HL-60 (cell line): ENCODE data around the gene ATPAF1.

Experiments
- DNase-seq, 2 experiments: peaks; one replicate each; pipeline ENCODE4 v3.0.0-alpha.2; 2010 to 2020; ENCODE audit warnings: low read depth in 1 of 2, low spot score in 1 of 2
- H3K27ac ChIP-seq: fragments of 250-450 bp; sonication (Bioruptor Pico); replicated peaks from 2 replicates; pipeline ENCODE4 v1.5.1; 2020; ENCODE audit warnings: mild to moderate bottlenecking, moderate library complexity
- H3K27me3 ChIP-seq: fragments of 250-450 bp; sonication (Bioruptor Pico); 2 replicates; pipeline ENCODE4 v1.5.1; 2021; ENCODE audit warnings: mild to moderate bottlenecking, moderate library complexity; ENCODE audit not compliant: insufficient read depth, poor library complexity, severe bottlenecking
- H3K4me3 ChIP-seq: replicated peaks from 2 replicates; pipeline ENCODE4 v1.5.1; 2011; ENCODE audit warnings: mild to moderate bottlenecking, control low read depth, low read length; ENCODE audit not compliant: insufficient read depth
- CTCF ChIP-seq: IDR thresholded peaks from one replicate; pipeline ENCODE4 v1.5.1; 2011; ENCODE audit warnings: low read length, control low read depth, inconsistent platforms; ENCODE audit not compliant: insufficient read depth
- GABPA ChIP-seq: IDR thresholded peaks from 2 replicates; pipeline ENCODE4 v1.6.1; 2012; ENCODE audit warnings: low read depth
- POLR2AphosphoS5 ChIP-seq: IDR thresholded peaks from 2 replicates; pipeline ENCODE4 v1.6.1; 2012; ENCODE audit warnings: low read depth
- REST ChIP-seq: IDR thresholded peaks from 2 replicates; pipeline ENCODE4 v1.6.1; 2012; ENCODE audit warnings: low read depth; ENCODE audit not compliant: insufficient replicate concordance
- SPI1 ChIP-seq: IDR thresholded peaks from 2 replicates; pipeline ENCODE4 v1.6.1; 2012; ENCODE audit warnings: low read depth, mild to moderate bottlenecking, borderline replicate concordance

ATPAF1 gene

GRCh38 chr1:46691997-46692790 lies 24.0 kb upstream of the ATPAF1 start:
- Histone ChIP-seq H3K27me3 (no peaks in the 10 kb centered on the region), H3K4me3 (no peak overlapping the region), H3K27ac (no peak overlapping the region)
- TF ChIP-seq CTCF (no peak), POLR2AphosphoS5 (no peak)
- DNase-seq, result no peak

- no peak for DNase-seq
- no peak for TF ChIP-seq CTCF
- no peak for TF ChIP-seq SPI1
- no peak for TF ChIP-seq REST
- TF ChIP-seq GABPA, result no peak
- TF ChIP-seq POLR2AphosphoS5, result no peak
- no peak overlapping the region for H3K27ac ChIP-seq
These were observed 22.8 kb upstream of the ATPAF1 start for GRCh38 chr1:46690931-46691421.

DNA sequence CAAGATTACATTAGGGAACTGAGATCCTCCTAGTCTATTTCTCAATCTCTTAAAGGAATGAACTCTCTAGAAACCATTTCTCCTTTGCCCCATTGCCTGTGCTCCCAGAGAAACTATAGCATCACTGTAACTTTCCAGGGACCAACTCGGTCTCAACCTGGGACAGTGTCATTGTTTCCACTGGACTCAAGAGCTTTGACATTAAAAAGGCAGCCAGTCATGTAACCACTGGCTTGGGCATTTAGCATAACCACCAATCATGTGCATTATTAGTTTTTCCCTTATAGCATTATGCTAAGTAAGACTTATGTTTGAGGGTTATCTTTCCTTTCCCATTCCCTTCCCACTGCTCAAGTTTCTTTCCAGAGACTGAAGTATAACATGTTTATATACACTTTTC lies 21.7 kb upstream of the ATPAF1 start:
- no peak overlapping the region for H3K27ac ChIP-seq
- no peaks in the 10 kb centered on the region for H3K27me3 ChIP-seq
- no peak for TF ChIP-seq SPI1
- H3K4me3 ChIP-seq, result no peak overlapping the region
- no peak for DNase-seq

More at GRCh38 chr1:46690931-46691421, 22.8 kb upstream of the ATPAF1 start:
- H3K27me3 ChIP-seq, result no peaks in the 10 kb centered on the region
- no peak overlapping the region for H3K4me3 ChIP-seq

- Histone ChIP-seq H3K27me3 (no peaks in the 10 kb centered on the region), H3K27ac (no peak overlapping the region), H3K4me3 (no peak overlapping the region)
- DNase-seq, result no peak
- TF ChIP-seq GABPA (no peak), SPI1 (no peak), CTCF (no peak)
These were observed 21.2 kb upstream of the ATPAF1 start for GRCh38 chr1:46689356-46689755.

- TF ChIP-seq GABPA, result no peak
- TF ChIP-seq SPI1, result no peak
- TF ChIP-seq CTCF, result no peak
- TF ChIP-seq REST, result no peak
- no peak for TF ChIP-seq POLR2AphosphoS5
- Histone ChIP-seq H3K27ac (no peak overlapping the region), H3K27me3 (no peaks in the 10 kb centered on the region), H3K4me3 (no peak overlapping the region)
- DNase-seq, result no peak
These were observed 19.9 kb upstream of the ATPAF1 start for GRCh38 chr1:46687921-46688509.
